HG03558 (cell line): Measurements from ENCODE around the gene PTCHD1.

Experiments used
- ATAC-seq: cut with Tn5 transposase; IDR thresholded peaks from one replicate; pipeline ENCODE4 v1.9.1; 2021; ENCODE audit warnings: moderate number of reproducible peaks; ENCODE audit not compliant: unreplicated experiment; ENCODE audit errors: extremely low read depth

PTCHD1 gene

DNA sequence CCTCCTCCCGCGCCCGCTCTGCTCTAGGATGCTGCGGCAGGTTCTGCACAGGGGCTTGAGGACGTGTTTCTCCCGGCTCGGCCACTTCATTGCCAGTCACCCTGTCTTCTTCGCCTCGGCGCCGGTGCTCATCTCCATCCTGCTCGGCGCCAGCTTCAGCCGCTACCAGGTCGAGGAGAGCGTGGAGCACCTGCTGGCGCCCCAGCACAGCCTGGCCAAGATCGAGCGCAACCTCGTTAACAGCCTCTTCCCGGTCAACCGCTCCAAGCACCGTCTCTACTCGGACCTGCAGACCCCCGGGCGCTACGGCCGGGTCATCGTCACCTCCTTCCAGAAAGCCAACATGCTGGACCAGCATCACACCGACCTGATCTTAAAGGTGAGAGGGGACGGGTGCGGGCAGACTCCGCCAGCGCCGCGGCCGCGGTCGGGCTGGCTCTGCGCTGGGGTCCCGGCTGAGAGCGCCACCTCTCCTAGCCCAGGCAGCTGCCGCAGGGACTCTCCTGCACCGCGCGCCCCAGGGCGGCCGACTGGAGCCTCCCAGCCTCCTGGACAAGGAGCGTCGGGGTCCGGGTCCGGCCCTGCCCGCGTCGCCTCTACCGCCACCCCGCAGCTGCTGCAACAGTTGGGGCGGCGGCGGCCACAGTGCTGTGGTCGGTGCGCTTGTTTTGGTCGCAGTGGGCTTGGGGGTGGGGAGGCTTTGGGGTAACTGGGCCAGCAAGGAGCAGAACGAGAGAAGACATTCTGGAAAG is at the start of gene PTCHD1:
Gene PTCHD1 (plus strand): TSS at position 2 of the 752 bp plus-strand sequence. CDS start 27 bp downstream, at position 29.
- no peak for ATAC-seq

- no peak for ATAC-seq
Measured at GRCh38 chrX:23286731-23287130, 47.9 kb upstream of the PTCHD1 start.

- no peak for ATAC-seq
Measured at GRCh38 chrX:23287191-23287725, 47.4 kb upstream of the PTCHD1 start.

- ATAC-seq, result no peak
Measured at GRCh38 chrX:23292354-23292987, 42.2 kb upstream of the PTCHD1 start.

GRCh38 chrX:23292988-23293651 is 41.5 kb upstream of the PTCHD1 start:
- no peak for ATAC-seq

- ATAC-seq, result no peak
Measured at GRCh38 chrX:23304881-23305280, 29.8 kb upstream of the PTCHD1 start.

DNA sequence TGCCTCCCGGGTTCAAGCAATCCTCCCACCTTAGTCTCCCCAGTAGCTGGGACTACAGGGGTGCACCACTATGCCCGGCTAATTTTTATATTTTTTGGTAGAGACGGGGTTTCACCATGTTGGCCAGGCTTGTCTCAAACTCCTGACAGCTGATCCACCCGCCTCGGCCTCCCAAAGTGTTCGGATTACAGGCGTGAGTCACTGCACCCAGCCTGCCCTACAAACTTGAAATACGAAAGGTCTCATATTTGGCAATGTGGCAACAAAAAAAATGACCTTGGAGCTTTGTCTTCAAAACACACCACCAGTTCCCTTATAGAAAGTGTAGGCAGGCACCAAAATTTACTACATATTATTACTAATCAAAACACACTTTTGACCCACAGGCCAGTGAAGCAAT is 22.9 kb upstream of the PTCHD1 start:
- ATAC-seq, result no peak

GRCh38 chrX:23312136-23312535 is 22.5 kb upstream of the PTCHD1 start:
- ATAC-seq, result no peak

- ATAC-seq, result peak; percentile 46
Measured at GRCh38 chrX:23317799-23318724, 16.6 kb upstream of the PTCHD1 start.

GRCh38 chrX:23327104-23327503 is 7.5 kb upstream of the PTCHD1 start:
- ATAC-seq, result no peak

GRCh38 chrX:23331701-23332100 is 2.9 kb upstream of the PTCHD1 start:
- no peak for ATAC-seq

DNA sequence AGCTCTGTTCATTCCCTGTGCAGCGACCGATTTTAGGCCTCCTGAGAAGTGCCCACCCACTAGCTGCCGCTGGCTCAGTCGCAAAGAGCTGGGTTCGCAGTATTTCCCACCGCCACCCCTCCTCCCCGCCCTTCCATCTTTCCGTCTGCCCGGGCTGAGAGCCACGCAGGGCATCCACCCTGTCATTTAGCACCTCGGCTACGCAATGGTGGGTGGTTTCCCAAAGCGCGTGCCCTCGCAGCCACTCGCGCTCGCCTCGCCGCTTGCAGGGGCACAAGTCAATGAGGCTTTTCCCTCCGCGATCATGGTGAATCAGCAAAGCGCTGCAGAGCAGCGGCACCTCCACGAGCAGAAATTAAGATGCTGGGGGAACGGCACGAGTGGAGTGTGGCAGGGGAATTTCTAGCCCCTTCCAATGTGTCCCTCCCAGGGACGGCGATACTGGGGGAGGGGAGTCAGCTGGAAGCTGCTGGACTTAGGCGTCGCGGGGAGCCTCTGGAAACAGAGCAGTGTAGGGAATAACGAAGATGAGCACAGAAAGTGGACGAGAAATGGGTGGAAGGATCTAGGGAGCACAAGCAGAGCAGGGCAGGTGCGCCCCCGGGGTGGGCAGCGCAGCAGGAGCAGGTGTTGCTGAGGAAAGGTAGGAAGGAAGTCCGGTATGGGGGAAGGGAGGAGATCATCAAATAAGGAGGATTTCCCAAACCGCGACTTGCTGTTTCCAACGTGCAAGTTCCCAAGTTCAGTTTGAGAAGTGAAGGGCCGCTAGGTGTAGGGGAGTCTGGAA is 2.4 kb upstream of the PTCHD1 start:
- ATAC-seq, result no peak

GRCh38 chrX:23332888-23333821 is 1.5 kb upstream of the PTCHD1 start:
- no peak for ATAC-seq

- ATAC-seq, result no peak
Measured at GRCh38 chrX:23333842-23334520, 668 bp upstream of the PTCHD1 start.

DNA sequence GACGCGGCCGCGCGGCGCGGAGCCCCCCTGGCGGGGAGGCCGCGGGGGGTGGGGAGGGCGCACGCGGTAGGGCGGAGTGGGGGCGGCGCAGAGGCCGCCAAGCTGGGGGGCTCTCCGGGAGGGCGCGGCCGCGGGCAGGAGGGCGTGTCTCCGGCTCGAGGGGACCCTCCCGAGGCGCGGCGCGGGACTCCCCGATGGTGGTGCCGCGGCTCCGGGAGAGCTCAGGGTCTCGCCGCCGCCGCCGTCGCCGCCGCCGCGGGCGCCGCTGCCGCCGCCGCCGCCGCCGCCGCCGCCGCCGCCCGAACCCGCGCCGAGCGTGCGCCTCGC is 165 bp upstream of the PTCHD1 start:
- no peak for ATAC-seq

- no peak for ATAC-seq
Measured at GRCh38 chrX:23338334-23338733, 3.7 kb downstream of the PTCHD1 start.

DNA sequence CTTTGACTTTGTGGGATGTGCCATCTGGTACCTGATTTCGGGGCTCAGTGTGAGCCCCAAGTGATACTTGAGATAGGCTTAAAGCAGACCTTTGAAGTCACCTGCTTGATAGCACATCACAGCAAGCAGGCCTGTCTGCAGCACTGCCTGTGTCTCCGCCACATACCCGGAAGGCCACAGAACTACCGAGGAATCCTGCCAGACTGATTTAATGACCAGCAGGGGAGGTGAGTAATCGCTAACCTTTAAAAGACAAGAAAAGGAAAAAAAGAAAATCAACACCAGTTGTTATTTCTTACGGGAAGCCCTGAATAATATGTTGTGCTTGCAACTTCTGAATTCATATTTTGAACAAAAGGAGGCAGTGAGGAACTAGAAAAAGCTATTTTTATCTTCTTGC is 6.8 kb downstream of the PTCHD1 start:
- no peak for ATAC-seq
